Measurements from ENCODE around the gene CCDC33.

The CCDC33 gene

DNA sequence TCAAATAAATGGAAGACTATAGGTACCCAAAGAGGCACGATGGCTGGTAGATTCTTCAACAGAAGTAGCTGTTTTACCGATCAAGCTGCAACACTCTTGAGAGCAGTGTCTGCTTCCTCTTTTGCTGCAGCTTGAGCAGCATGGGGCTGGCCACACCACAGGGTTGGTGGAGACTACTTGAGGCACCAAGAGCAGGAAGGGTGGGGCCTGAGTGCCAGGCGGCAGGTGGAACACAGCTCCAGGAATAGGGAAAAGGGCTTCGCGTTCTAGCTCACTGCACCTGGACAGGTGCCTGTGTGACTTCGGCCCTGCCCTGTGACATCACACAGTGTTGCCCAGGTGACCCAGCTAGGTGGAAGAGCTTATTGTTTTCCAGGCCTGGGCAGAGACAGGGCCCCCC is at the start of gene CCDC33:
TSS of gene CCDC33 (plus strand) at position 365 of the 400 bp plus-strand sequence. CDS start 394 bp downstream, outside the sequence.
- DNase-seq = peak; percentile 27

DNA sequence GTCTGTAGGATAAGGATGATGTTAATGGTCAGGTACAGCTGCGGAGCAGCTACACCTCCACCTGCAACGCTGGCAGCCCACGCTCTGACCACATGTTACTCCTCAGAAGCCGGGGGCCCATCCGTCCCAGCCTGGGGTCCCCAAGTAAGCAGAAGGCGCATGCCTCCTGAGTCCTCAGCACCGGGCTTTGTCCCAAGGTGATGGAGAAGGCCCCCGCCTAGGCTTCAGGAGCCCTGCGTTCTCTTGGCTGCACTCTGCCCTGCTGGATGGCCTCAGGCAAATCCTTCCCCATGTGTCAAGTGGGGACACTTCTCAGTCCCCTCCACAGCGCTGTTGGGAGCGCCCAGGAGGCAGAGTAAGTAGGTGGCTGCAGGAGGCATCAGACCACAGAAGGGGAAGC is 47.9 kb upstream of the CCDC33 start:
- DNase-seq = no peak

DNA sequence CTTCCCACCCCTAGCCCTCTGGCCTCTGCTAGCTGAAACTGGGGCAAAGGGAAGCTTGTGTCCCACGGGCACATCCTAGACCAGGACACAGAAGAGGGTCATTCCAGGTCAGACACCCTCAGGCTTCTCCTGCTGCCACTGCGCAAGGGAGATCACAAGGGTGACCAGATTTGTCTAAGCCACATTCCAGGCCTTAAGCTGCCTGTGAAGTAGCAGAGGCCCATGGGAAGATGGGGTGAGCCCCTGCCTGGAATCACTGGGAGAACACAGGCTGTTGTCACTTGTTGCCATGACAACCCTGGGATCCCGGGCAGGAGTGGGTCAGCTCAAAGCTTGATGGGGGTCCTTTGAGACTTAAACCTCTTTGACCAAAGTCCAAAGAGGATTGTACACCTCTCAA is 44.3 kb upstream of the CCDC33 start:
- DNase-seq = no peak

DNA sequence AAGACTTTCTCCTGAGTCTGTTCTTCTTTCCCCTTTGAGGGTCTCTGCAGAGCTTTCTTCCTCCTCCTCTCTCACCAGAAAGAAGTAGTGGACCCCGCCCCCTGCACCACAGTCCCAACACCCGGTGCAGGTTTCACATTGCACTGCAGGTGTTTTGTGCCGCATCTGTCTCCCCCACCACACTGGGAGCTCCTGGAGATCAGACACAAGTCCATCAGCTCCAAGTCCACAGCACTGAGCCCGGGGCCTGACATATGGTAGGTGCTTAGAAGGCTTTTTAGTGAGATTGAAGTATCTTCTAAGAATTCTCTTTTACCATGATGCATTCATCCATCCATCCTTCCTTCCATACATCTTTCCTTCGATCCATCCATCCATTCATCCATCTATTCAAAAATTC is 43.4 kb upstream of the CCDC33 start:
- DNase-seq = no peak

DNA sequence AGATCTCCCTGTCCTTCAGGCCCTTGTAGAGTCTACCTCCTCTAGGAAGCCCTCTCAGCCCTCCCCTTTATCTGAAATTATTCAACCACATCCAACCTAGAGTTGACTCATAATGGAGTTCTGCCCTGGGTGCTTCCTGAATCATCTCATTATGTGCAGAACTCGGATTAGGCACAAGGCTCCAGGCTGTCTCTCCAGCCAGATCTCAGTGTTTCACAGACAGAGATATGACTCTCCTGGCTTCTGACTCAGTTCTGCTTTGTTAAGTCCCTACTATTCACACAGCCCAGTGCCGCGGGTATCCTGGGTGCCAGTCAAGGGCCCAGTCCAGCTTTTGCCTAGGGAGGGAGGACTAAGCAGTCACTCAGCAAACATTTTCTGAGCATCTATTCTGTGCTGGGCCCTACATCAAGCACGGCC is 42.8 kb upstream of the CCDC33 start:
- no peak for DNase-seq

DNA sequence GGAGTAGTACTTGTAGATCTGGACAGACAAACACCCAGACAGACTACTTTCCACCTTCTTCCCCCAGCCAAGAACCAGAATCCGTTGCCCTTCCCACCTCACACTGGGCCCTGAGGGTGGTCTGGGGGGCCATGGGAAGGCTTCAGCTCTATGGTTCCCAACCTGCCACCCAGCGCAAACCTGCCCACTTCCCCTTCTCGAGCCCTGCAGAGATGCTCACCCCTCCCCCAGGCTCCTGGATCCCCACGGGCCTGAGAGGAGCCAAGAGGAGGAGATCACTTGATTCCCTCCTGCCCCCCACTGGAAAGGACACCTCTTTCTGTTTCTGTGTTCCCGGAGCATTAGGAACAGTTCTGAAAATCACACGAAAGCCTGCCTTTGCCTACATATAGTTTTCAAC is 42.2 kb upstream of the CCDC33 start:
- no peak for DNase-seq

DNA sequence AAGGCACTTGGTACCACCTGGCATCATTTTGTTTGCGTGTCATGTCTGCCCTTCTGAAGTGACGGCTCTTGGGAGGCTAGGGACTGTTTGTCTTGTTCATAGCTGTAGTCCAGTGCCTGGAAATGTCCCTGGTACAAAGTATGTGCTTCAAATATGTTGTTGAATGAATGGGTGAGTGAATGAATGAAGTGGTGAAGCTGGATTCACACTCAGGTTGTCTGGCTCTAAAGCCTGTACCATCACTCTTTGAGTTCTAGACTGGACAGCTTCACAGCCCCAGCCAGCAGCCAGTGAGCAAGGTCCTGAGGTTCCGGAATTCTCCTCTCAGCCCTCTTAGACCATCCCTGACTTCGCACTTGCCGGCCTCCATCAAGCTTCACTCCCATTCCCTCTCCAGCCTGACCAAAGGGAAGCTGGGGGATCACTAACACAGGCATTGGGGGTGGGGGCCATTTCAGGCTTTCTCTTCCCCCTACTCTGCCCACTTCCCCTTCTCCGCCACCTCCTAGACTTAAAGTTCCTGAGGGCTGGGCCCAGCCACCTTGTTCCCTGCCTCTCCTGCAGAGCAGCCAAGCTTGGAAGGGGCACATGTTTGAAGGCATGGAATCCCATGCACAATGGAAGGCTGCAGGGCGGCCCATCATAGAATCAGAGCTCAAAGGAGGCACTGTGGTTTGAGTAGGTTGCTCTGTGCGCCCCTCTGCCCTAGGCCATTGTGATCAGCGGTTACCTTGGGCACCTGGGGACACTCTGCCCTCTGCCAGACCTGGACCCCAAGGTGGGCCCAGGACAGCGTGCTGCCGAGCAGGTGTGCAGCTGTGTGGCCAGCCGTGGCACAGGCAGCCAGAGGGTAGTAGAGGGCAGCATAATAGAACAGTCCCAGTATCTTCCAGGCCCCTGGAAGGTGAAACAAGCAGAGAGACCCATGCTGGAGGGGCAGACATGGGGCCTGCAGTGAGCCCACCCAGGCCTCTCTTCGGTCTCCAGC is 41.3 kb upstream of the CCDC33 start:
- DNase-seq = no peak

DNA sequence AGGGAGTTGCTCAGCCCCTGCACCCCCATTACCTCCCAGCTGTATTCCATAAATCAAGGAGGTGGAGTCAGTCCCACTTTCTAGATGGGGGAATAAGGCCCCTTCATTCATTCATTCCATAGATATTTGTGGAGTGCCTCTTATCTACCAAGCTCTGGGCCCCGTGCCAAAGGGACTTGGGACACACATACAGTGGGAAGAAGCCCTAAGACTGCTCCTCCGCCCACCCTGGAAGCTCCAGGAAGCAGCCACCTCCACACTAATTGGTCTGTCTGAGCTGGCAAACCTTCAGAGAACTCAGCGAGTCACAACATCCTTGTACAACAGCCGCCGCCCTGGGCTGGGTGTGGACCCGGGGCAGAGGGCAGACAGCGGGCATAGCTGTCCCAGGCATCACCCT is 40.0 kb upstream of the CCDC33 start:
- no peak for DNase-seq

DNA sequence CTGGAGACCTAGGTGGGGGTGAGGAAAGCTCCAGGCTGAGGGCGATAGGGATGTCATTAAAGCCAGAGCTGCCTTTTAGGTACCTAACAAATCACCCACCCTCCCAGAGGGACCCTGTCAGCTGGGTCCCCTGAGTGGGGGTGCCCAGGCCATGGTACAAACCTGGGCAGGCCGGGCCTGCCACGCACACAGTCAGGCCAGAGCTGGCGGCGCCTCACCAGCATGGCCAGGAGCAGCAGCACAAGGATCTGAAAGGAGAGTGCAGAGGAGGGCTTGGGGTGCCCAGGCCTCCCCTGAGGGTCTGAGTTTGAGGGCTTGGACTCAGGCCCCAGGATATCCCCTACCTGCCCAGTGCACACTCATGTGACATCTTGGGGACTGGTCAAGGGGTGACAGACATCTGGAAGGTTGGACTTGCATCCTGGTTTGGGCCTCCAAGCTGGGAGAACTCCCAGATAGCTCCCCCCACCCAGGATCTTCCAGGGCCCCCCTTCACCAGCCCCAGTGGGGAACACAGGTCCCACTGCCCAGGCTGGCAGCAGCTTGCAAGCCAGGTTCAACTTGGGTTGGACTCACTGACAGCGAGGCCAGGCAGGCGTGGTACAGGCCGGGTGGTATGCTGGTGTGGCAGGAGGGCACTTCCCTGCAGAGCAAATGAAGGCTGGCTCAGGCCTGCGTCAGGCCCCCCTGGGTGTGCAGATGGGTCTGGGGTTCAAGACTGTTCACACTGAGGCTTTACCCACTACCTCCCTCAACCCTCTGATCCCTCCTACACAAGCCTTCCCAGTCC is 38.8 kb upstream of the CCDC33 start:
- no peak for DNase-seq

DNA sequence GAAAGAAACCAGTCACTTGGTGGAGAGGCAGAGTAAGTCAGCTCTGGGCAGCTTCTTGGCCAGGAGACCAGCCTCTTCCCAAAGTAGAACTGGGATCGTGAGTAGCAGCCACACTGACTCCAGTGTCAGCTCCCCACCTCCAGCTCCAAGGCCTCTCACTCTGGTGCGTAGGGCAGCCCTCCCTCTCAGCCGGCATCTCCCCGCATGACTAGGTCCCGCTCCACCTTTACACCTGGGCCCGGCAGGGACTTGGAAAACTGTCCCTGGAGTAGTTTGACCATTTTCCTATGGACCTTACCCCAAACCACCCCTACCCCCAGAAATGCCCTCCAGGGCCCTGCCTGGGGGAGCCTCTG is 36.9 kb upstream of the CCDC33 start:
- no peak for DNase-seq

DNA sequence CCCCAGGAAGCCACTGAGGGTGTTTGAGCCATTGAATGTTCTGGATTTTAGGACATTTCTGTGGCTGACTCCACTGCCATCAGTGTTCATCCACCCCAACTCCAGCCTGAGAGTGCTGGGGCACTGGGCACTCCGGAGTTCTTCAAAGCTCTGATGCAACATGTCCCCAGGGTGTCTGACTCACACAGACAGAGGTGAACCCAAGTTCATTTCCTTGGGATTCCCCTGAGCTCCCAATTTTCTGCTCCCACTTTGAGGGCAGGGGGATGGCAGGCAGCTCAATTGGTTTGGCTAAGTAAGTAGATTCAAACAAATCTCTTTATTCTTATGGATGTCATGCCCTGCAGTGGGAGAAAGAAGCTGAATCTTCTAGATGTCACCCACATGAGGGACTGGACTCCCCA is 35.7 kb upstream of the CCDC33 start:
- DNase-seq = no peak

DNA sequence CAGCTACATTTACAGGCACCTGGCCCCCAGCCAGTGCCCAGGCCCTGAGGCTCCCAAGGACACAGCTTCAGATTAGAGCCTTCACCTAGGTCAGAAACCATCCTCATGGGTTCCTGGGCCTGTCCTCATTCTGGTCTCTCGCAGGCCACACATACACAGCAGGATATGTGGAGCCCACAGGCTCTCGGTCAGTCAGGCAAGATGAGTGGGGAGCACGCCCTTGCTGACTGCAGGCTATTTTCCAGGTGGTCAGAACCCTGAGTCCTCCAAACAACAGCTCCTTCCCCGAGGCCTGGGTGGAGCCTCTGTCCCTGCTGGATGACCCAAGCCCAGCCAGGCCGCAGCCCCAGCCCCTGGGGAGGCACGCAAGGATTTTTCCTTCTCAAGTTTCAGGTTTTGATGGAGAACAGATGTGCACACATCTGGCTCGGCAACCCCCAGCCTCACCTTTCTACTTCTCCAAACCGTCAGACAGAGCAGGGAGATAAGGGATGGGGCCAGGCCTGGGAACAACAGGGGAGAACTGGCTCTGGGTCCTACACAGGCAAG is 35.2 kb upstream of the CCDC33 start:
- no peak for DNase-seq

DNA sequence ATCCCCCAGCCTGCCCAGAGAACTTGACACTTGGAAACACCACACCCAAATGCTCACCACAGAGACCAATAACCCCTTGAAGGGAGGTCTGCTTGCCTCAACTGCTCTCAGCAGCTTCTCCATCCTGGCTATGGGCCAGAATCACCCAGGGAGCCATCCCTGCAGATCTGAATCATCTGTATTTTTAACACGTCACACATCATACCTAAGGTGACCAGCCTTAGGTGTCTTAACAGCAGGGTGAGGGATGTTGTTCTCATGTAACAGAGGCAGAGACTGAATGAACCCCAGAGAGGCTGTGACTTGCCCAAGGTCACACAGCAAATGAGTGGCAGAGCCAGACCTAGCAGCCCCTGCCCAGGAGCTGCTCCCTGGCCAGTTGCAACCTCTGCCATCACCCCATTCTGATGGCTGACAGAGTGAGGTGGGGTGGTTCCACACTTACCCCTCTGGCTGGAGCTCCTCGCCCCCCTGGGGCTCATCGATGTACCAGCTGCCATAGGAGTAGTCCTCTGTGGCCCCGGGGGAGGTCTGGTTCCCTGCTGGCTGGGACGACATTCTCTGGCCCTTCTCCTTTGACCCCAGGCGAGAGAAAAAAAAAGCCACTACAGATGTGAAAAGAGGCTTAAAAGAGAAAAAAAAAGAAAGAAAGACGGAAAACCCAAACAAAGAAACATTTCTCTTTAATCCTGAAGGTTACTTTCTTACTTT is 34.3 kb upstream of the CCDC33 start:
- DNase-seq = no peak

DNA sequence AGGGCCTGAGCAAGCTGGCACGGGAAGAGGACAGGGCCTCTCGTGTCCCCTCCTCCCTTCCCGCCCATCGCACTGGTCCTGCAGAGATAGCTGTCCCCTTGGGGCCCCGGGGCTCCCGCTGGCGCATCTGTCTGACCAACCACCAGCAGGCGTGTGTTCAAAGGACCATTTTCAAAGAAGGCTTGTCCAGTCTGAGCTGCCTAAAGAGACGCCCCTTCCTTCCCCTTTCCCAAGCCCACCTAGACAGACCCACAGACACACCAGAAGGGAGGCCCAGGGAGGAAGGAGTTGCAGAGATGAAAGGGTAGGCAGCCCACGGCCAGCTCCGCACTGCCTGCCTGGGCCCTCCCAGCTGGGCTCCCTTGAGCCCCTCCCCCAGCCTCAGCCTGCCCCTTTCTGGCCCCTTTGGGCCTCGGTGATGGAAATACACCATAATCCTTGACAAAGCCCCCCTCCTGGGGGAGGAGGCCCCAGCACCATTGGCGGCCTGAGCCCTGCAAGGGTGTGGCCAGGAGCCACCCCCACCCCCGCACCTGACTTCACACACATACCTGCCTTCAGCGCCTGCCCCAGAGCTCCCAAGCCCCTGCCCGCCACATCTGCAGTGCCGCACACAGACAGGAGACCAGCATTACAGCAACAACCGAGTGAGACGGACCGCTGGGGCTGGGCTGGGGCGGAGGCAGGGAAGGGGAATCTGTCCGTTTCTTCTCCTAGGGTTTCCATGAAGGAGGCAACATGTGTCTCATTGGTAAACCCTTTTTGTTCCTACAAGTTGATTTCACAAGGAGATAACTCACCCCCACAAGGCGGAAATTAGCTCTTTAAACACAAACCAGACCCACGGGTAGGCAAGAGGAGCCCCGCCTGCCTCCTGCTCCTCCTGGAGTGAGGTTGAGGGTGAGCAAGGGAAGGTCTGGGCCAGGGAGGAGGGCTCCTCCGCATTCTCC is 33.4 kb upstream of the CCDC33 start, which contains the start of gene STRA6:
TSS of gene STRA6 (minus strand) at position 336 of the 950 bp plus-strand sequence. CDS start 520 bp downstream, outside the sequence.
- no peak for DNase-seq

DNA sequence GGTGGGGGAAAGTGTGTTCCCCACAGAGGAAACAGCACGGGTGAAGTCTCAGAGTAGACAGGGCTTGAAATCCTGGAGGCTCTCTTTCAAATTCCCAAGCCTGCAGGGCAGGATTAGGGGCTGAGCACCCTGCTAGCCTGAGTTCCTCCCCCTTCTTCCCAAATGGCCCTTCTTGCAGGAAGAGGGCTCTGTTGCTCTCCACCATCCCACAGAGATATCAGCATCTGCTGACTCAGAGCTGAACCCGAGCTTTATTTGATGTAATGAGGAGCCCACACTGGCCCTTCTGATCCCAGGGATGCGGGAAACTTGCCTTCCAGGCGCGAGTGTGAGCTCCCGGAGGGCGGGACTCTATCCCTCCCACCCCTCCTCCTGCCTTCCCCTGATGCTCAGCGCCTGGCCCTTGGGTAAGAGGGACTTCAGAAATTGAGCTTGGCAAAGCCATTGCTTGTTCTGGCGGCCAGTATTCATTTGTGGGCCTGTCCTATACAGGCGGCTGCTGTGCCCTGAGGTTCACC is 32.2 kb upstream of the CCDC33 start:
- DNase-seq = no peak

DNA sequence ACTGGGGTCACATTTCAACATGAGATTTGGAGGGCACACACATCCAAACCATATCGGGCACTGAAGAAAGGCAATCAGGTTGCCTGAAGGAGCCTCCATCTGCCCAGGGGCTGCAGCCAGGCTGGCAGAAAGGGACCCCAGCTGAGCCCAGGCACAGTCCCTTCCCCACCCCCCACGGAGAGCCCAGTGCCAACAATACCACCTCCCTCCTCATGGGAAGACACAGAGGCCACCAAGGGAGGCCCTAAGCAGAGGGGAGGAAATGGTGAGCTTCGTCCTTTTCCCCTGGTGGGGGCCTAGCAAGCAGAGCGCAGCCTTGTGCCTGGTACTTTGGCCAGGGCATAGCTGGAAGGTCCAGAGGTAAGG is 30.6 kb upstream of the CCDC33 start:
- DNase-seq = no peak

DNA sequence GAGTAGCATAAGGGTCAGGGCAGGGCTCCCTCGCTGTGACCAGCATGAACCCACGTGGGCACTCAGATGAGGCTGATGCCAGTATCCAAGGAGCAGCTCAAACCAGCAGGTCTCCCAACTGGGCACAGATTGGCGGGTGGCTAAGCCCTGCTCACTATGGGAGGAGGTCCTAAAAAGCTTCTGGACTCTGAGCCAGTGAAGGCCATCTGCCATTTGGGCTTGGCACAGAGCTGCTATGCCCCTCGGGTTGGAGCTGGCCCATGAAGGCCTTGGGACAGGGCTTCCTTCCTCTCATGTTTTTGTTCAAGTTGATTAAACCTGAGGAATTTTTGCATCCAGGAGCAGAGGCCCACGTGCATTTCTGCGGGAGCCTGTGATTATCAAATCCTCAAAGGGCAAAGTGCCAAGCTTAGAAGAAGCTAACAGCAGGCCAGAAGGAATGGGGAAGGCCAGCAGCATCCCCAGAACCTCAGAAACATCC is 29.3 kb upstream of the CCDC33 start:
- no peak for DNase-seq

DNA sequence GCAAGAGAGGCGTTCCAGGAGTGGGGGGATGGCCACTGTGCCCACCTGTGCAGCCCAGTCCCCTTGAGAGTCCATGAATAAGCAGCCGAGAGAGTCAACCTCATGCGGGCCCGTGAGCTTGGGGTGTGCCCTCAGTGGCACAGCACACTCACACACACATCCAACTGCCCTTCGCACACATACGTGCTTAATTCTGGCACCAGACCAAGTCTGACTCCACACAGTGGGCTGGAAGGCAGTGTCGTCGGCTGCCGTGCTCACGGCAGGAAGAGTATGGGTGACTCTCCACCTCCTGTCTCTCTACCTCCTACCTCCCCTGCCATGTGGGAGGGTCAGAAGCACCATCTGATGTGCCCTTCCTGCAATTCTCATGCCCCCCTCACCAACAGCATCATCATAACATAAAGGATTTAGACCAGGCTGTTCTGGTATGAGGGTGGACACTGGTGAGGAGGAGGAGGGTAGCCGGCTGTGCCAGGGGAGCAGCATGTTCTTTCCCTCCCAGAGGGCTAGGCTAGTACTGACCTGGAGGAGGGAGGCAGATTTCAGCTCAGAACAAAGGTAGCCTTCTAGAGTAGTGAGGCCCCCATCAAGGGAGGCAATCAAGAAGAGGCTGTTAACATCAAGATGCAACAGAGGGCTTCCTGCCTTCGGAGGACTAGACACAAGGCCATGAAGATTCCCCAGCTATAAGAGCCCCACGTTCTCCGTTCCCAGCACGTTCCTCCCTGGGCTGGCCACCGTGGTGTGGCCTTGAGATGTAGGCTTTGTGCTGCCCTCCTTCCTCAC is 28.3 kb upstream of the CCDC33 start:
- DNase-seq = no peak

DNA sequence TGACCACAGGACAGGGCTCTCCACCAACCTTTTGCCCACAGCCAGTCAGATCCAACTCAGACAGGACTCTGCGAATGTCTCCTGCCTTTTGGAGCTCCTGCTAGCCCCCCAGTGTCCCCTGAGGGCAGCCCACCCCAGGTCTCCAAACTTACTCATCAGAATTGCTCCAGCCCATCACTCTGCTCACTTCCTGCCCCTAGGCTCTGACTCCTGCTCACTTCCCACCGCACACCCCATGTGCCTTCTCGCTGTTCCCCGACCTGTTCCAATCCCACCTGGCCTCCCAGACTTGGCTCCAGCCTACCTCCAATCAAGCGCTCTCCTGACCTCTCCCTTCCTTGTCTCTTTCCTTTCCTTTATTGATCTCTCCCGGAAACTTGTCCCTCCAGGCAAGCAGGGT is 27.6 kb upstream of the CCDC33 start:
- no peak for DNase-seq

DNA sequence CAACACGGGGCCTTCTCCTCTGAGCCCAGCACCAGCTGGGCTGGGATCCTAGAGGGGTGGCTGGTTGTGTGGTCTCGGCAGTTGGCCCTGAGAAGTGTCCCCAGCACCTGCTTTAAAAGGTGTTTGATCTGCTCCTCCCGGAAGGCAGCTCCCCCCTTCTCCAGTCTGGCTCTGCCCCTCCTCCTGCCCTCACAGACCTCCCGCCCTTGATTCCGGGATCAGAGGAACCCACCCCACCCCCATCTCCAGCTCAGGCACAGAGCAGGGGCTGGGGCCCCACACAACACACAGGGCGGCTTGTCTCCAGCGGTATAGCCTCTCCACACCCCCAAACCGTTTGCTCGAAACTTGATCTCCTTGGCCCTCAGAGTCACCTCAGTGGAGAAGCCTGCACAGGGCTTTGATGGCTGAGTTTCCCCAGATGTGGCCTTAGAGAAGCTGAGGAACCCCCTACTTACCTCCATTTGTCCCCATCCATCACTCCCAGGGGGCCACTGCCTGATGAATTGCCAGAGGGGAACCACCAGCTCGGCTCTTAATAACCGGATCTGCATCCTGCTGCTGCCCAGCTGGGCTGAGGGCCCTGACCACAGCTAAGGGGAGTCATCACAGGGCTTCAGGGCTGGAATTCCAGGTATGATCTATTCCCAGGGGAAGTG is 27.1 kb upstream of the CCDC33 start:
- peak; percentile 23 for DNase-seq

Data from NCI-H1092 treated with DMSO at 0.1 percent for 48 hours (cell line).